Spleen (tissue), 7 donors: ENCODE measurements around the gene LHFPL5.

Experiments used
- POLR2AphosphoS5 ChIP-seq, 3 donors: sonication (generic); formaldehyde crosslinking; IDR thresholded peaks; one replicate each; pipeline ENCODE4 v1.5.1; 2017; ENCODE audit warnings: antibody characterized with exemption in 3 of 3
- TF ChIP-seq, protein P1 (sequence below), 11 experiments: fragments of 200-600 bp in 7 of 11; fragments of 450-650 bp in 4 of 11; sonication (generic) in 4 of 11; IDR thresholded peaks in 8 of 11; conservative IDR thresholded peaks in 3 of 11; 1 replicate in 7 of 11; 2 replicates in 4 of 11; pipeline versions ENCODE4 v1.4.0 to v1.8.0; 2016 to 2021; ENCODE audit warnings: antibody characterized with exemption in 11 of 11, inconsistent platforms in 4 of 11, mild to moderate bottlenecking in 1 of 11
- donor health status: DM: no; HTN: no; CAD: no; lungs with moderate emphysema.
- donor health status: DM: no; HTN: no; CAD: no.
- donor health status: DM: no; HTN: no; CAD: no.

DNA sequence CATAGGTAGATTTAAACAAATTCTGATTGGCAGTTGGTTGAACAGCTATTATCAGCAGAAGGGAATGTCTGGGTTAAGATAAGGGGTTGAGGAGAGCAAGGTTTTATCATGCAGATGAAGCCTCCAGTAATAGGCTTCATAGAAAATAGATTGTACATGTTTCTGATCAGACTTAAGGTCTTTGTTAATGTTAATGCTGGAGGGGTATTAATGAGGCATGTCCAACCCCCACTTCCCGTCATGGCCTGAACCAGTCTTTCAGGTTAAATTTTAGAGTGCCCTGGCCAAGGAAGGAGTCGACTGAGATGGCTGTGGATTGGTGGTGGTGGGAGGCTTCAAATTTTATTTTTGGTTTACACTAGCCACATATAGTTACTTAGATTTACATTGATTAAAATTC is 21.0 kb upstream of the LHFPL5 start:
- TF ChIP-seq, protein P1, sequence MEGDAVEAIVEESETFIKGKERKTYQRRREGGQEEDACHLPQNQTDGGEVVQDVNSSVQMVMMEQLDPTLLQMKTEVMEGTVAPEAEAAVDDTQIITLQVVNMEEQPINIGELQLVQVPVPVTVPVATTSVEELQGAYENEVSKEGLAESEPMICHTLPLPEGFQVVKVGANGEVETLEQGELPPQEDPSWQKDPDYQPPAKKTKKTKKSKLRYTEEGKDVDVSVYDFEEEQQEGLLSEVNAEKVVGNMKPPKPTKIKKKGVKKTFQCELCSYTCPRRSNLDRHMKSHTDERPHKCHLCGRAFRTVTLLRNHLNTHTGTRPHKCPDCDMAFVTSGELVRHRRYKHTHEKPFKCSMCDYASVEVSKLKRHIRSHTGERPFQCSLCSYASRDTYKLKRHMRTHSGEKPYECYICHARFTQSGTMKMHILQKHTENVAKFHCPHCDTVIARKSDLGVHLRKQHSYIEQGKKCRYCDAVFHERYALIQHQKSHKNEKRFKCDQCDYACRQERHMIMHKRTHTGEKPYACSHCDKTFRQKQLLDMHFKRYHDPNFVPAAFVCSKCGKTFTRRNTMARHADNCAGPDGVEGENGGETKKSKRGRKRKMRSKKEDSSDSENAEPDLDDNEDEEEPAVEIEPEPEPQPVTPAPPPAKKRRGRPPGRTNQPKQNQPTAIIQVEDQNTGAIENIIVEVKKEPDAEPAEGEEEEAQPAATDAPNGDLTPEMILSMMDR (IDR thresholded peaks at IDR 0.05 in 8 of 11, conservative IDR thresholded peaks at IDR 0.05 in 3 of 11), result no peak
- no peak for TF ChIP-seq POLR2AphosphoS5 (IDR thresholded peaks at IDR 0.05)
